Measurements from ENCODE around the gene IDH3B.

GRCh38 chr20:2696646-2697045 lies 32.6 kb upstream of the IDH3B start:
- TF ChIP-seq POLR2A (IDR thresholded peaks at IDR 0.05; ENCODE audit: control extremely low read depth in 1 of 2, low read depth in 2 of 2, low read length in 2 of 2) (no peak), POLR2AphosphoS5 (IDR thresholded peaks at IDR 0.05; ENCODE audit: low read depth, low read length) (no peak), EP300 (IDR thresholded peaks at IDR 0.05; ENCODE audit: borderline replicate concordance in 1 of 2, low read depth in 2 of 2, low read length in 2 of 2) (no peak), USF2 (IDR thresholded peaks at IDR 0.05; ENCODE audit: low read length) (no peak), SP2 (IDR thresholded peaks at IDR 0.05; ENCODE audit: low read length) (no peak), NANOG (IDR thresholded peaks at IDR 0.05; ENCODE audit: insufficient read depth, low read depth, low read length, poor library complexity, severe bottlenecking) (no peak), SIN3A (conservative IDR thresholded peaks at IDR 0.05 in 1 of 2, IDR thresholded peaks at IDR 0.05 in 1 of 2; ENCODE audit: low read depth in 1 of 2, low read length in 2 of 2) (no peak), EZH2 (IDR thresholded peaks at IDR 0.05; ENCODE audit: low read depth, low read length, severe bottlenecking) (no peak), BACH1 (IDR thresholded peaks at IDR 0.05; ENCODE audit: low read length) (no peak), TEAD4 (IDR thresholded peaks at IDR 0.05; ENCODE audit: low read depth, low read length) (no peak), HDAC2 (IDR thresholded peaks at IDR 0.05; ENCODE audit: borderline replicate concordance in 1 of 2, low read depth in 2 of 2, low read length in 2 of 2) (no peak), BRCA1 (IDR thresholded peaks at IDR 0.05; ENCODE audit: low read depth, low read length) (no peak)
- TF ChIP-seq, protein P1, sequence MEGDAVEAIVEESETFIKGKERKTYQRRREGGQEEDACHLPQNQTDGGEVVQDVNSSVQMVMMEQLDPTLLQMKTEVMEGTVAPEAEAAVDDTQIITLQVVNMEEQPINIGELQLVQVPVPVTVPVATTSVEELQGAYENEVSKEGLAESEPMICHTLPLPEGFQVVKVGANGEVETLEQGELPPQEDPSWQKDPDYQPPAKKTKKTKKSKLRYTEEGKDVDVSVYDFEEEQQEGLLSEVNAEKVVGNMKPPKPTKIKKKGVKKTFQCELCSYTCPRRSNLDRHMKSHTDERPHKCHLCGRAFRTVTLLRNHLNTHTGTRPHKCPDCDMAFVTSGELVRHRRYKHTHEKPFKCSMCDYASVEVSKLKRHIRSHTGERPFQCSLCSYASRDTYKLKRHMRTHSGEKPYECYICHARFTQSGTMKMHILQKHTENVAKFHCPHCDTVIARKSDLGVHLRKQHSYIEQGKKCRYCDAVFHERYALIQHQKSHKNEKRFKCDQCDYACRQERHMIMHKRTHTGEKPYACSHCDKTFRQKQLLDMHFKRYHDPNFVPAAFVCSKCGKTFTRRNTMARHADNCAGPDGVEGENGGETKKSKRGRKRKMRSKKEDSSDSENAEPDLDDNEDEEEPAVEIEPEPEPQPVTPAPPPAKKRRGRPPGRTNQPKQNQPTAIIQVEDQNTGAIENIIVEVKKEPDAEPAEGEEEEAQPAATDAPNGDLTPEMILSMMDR (IDR thresholded peaks at IDR 0.05; ENCODE audit: control extremely low read depth in 1 of 3, insufficient read depth in 1 of 3, low read depth in 1 of 3, low read length in 3 of 3): no peak

Data from H1 (cell line).